HL-60 (cell line): Measurements from ENCODE around the gene ANKRD6.

Experiments
- CTCF ChIP-seq: IDR thresholded peaks from one replicate; pipeline ENCODE4 v1.5.1; 2011; ENCODE audit warnings: low read length, control low read depth, inconsistent platforms; ENCODE audit not compliant: insufficient read depth
- POLR2AphosphoS5 ChIP-seq: IDR thresholded peaks from 2 replicates; pipeline ENCODE4 v1.6.1; 2012; ENCODE audit warnings: low read depth

- TF ChIP-seq CTCF (no peak), POLR2AphosphoS5 (no peak)
These were observed 34.5 kb downstream of the ANKRD6 start for GRCh38 chr6:89467437-89467836.
